KMS-11 (cell line): ENCODE measurements around the gene LSM12.

ENCODE experiments used
- H2AFZ ChIP-seq: fragments of 200-600 bp; sonication (generic); 2 replicates; pipeline ENCODE4 v1.6.1; 2016; ENCODE audit warnings: antibody characterized with exemption, mixed run types, low read depth
- H3K27ac ChIP-seq: fragments of 200-600 bp; sonication (generic); 2 replicates; pipeline ENCODE4 v1.6.1; 2016; ENCODE audit warnings: mild to moderate bottlenecking, mixed run types
- H3K27me3 ChIP-seq: fragments of 200-600 bp; sonication (generic); 2 replicates; pipeline ENCODE4 v1.6.1; 2017; ENCODE audit warnings: mild to moderate bottlenecking, low read depth, mixed run types, moderate library complexity; ENCODE audit not compliant: insufficient read depth
- H3K36me3 ChIP-seq: fragments of 200-600 bp; sonication (generic); 2 replicates; pipeline ENCODE4 v1.6.1; 2017; ENCODE audit warnings: mild to moderate bottlenecking, mixed run types; ENCODE audit not compliant: insufficient read depth
- H3K4me1 ChIP-seq: fragments of 200-600 bp; sonication (generic); 2 replicates; pipeline ENCODE4 v1.6.1; 2016; ENCODE audit warnings: mild to moderate bottlenecking, low read depth, mixed run types; ENCODE audit not compliant: poor library complexity, severe bottlenecking
- H3K4me2 ChIP-seq: fragments of 200-600 bp; sonication (generic); 2 replicates; pipeline ENCODE4 v1.7.0; 2016; ENCODE audit warnings: mild to moderate bottlenecking, mixed run types
- H3K4me3 ChIP-seq: fragments of 200-600 bp; sonication (generic); IDR thresholded peaks from 2 replicates; pipeline ENCODE4 v1.6.1; 2017; ENCODE audit warnings: low read depth, low read length, mixed read lengths; ENCODE audit not compliant: insufficient read depth
- H3K79me2 ChIP-seq: fragments of 200-600 bp; sonication (generic); 2 replicates; pipeline ENCODE4 v1.6.1; 2016; ENCODE audit warnings: low read depth, mixed run types; ENCODE audit not compliant: insufficient read depth
- H3K9ac ChIP-seq: fragments of 200-600 bp; sonication (generic); 2 replicates; pipeline ENCODE4 v1.6.1; 2016; ENCODE audit warnings: mild to moderate bottlenecking, mixed run types
- H4K20me1 ChIP-seq: fragments of 200-600 bp; sonication (generic); 2 replicates; pipeline ENCODE4 v1.6.1; 2016; ENCODE audit warnings: mild to moderate bottlenecking, mixed run types; ENCODE audit not compliant: insufficient read depth
- CTCF ChIP-seq: fragments of 200-600 bp; sonication (generic); conservative IDR thresholded peaks from 2 replicates; pipeline ENCODE4 v1.6.1; 2017; ENCODE audit warnings: low read depth, mild to moderate bottlenecking, antibody characterized with exemption, low read length, moderate library complexity, mixed read lengths

LSM12 gene

GRCh38 chr17:44074911-44075285 lies 8.4 kb upstream of the LSM12 start:
- Histone ChIP-seq H3K4me2 (no peak overlapping the region), H4K20me1 (no peaks in the 10 kb centered on the region), H3K79me2 (peaks cover 15% of the 10 kb centered on the region; the same call in 1 of the 2 replicates), H3K36me3 (no peaks in the 10 kb centered on the region), H3K9ac (no peak overlapping the region), H2AFZ (no peak overlapping the region), H3K4me3 (no peak overlapping the region), H3K4me1 (peaks cover 16% of the 10 kb centered on the region), H3K27me3 (no peaks in the 10 kb centered on the region), H3K27ac (no peak overlapping the region)
- TF ChIP-seq CTCF: no peak

GRCh38 chr17:44074231-44074910 lies 7.9 kb upstream of the LSM12 start:
- Histone ChIP-seq H4K20me1 (no peaks in the 10 kb centered on the region), H3K79me2 (peaks cover 15% of the 10 kb centered on the region; the same call in 1 of the 2 replicates), H3K27ac (no peak overlapping the region), H2AFZ (no peak overlapping the region), H3K4me3 (no peak overlapping the region), H3K9ac (no peak overlapping the region), H3K4me1 (peaks cover 21% of the 10 kb centered on the region), H3K36me3 (no peaks in the 10 kb centered on the region), H3K4me2 (no peak overlapping the region), H3K27me3 (no peaks in the 10 kb centered on the region)
- no peak for TF ChIP-seq CTCF

GRCh38 chr17:44071772-44072171 lies 5.3 kb upstream of the LSM12 start:
- peak overlapping the region; percentile 74; the same call in 1 of the 2 replicates for H3K27ac ChIP-seq
- peaks cover 29% of the 10 kb centered on the region for H3K4me1 ChIP-seq
- peaks cover 15% of the 10 kb centered on the region; the same call in 1 of the 2 replicates for H3K79me2 ChIP-seq

GRCh38 chr17:44071198-44071520 lies 4.7 kb upstream of the LSM12 start:
- no peaks in the 10 kb centered on the region for H3K36me3 ChIP-seq
- H3K4me1 ChIP-seq: peaks cover 30% of the 10 kb centered on the region
- no peak for TF ChIP-seq CTCF
- peak overlapping the region; percentile 89 for H3K4me2 ChIP-seq
- H2AFZ ChIP-seq: peak overlapping the region; percentile 73
- H3K27ac ChIP-seq: peak overlapping the region; percentile 74
- peak overlapping the region; percentile 68 for H3K9ac ChIP-seq
- no peaks in the 10 kb centered on the region for H3K27me3 ChIP-seq
- peaks cover 18% of the 10 kb centered on the region; the same call in 1 of the 2 replicates for H3K79me2 ChIP-seq
- no peaks in the 10 kb centered on the region for H4K20me1 ChIP-seq
- no peak overlapping the region for H3K4me3 ChIP-seq

More at GRCh38 chr17:44071772-44072171, 5.3 kb upstream of the LSM12 start:
- peak overlapping the region; percentile 89 for H3K4me2 ChIP-seq
- H3K27me3 ChIP-seq: no peaks in the 10 kb centered on the region
- H3K4me3 ChIP-seq: no peak overlapping the region
- H4K20me1 ChIP-seq: no peaks in the 10 kb centered on the region
- no peak for TF ChIP-seq CTCF
- H3K36me3 ChIP-seq: no peaks in the 10 kb centered on the region
- peak overlapping the region; percentile 68; the same call in 1 of the 2 replicates for H3K9ac ChIP-seq
- no peak overlapping the region for H2AFZ ChIP-seq
